ENCODE results near the gene ADGRE1.

- TF ChIP-seq POLR2A (IDR thresholded peaks at IDR 0.05) (no peak), POLR2AphosphoS5 (IDR thresholded peaks at IDR 0.05) (no peak)
- TF ChIP-seq, protein P1, sequence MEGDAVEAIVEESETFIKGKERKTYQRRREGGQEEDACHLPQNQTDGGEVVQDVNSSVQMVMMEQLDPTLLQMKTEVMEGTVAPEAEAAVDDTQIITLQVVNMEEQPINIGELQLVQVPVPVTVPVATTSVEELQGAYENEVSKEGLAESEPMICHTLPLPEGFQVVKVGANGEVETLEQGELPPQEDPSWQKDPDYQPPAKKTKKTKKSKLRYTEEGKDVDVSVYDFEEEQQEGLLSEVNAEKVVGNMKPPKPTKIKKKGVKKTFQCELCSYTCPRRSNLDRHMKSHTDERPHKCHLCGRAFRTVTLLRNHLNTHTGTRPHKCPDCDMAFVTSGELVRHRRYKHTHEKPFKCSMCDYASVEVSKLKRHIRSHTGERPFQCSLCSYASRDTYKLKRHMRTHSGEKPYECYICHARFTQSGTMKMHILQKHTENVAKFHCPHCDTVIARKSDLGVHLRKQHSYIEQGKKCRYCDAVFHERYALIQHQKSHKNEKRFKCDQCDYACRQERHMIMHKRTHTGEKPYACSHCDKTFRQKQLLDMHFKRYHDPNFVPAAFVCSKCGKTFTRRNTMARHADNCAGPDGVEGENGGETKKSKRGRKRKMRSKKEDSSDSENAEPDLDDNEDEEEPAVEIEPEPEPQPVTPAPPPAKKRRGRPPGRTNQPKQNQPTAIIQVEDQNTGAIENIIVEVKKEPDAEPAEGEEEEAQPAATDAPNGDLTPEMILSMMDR (IDR thresholded peaks at IDR 0.05) = no peak
Measured at GRCh38 chr19:6935069-6935468, 47.7 kb downstream of the ADGRE1 start.
